Prostate gland (tissue), 2 donors: ENCODE results near the gene SCCPDH. TPM values are rescaled to one million over a fixed set of nuclear protein-coding genes. Genes with fewer than 3 reads are reported as not detected.

Experiments
- DNase-seq: peaks from one replicate; pipeline ENCODE4 v3.0.0-alpha.2; 2019; ENCODE audit warnings: low spot score
- H3K27ac ChIP-seq, 2 donors: fragments of 200-600 bp; sonication (generic); 2 replicates each; pipeline ENCODE4 v1.5.1; 2017 to 2019
- H3K27me3 ChIP-seq: fragments of 200-600 bp; sonication (generic); replicated peaks from 2 replicates; pipeline ENCODE4 v1.5.1; 2019; ENCODE audit not compliant: insufficient read depth
- H3K36me3 ChIP-seq, 2 donors: fragments of 200-600 bp; sonication (generic); 1 replicate in 1 of 2; 2 replicates in 1 of 2; pipeline versions ENCODE4 v1.5.1 to v1.8.1; 2017 to 2019
- H3K4me1 ChIP-seq: fragments of 200-600 bp; sonication (generic); replicated peaks from 2 replicates; pipeline ENCODE4 v1.5.1; 2019
- H3K4me3 ChIP-seq, 2 donors: fragments of 200-600 bp; sonication (generic); 2 replicates each; pipeline ENCODE4 v1.5.1; 2017 to 2019
- H3K9me3 ChIP-seq: fragments of 200-600 bp; sonication (generic); 2 replicates; pipeline ENCODE4 v1.5.1; 2017
- CTCF ChIP-seq, 4 experiments: fragments of 200-600 bp in 2 of 4; fragments of 450-650 bp in 2 of 4; sonication (generic) in 2 of 4; IDR thresholded peaks; 1 replicate in 3 of 4; 2 replicates in 1 of 4; pipeline ENCODE4 v1.5.1; 2016 to 2019; ENCODE audit warnings: antibody characterized with exemption in 4 of 4, mild to moderate bottlenecking in 2 of 4, moderate library complexity in 2 of 4
- POLR2A ChIP-seq: fragments of 450-650 bp; IDR thresholded peaks from one replicate; pipeline ENCODE4 v1.6.1; 2016; ENCODE audit warnings: antibody characterized with exemption, mild to moderate bottlenecking
- POLR2AphosphoS5 ChIP-seq: sonication (generic); formaldehyde crosslinking; IDR thresholded peaks from one replicate; pipeline ENCODE4 v1.6.1; 2017; ENCODE audit warnings: antibody characterized with exemption
- WGBS: methylation state at CpG from one replicate; pipeline ENCODE4 v1.1.5; 2018; 5-methylcytosine and 5-hydroxymethylcytosine counted together
- intact Hi-C: fragments of 100-400 bp; cut with DNase I; formaldehyde crosslinking; loops from one replicate; pipeline ENCODE4 v1.14.2; 2022
- total RNA-seq, 2 donors: library from RNA; depleted of rRNA; stranded (reverse); fragments of >200 nt; gene quantifications; one replicate each; pipeline ENCODE4 v1.1.0, GENCODE V29; 2016

The SCCPDH gene
- total RNA-seq, 2 donors from 2014 or later, result 49.6 to 67.4 TPM

GRCh38 chr1:246695666-246696065, 28.5 kb upstream of the SCCPDH start:
- no peak overlapping the region for H3K4me3 ChIP-seq
- H3K27me3 ChIP-seq, result no peaks in the 10 kb centered on the region
- H3K36me3 ChIP-seq, result no peaks in the 10 kb centered on the region
- H3K9me3 ChIP-seq, result no peaks in the 10 kb centered on the region
- DNase-seq, result no peak
- over 99% methylated on average over 5 of the region's 5 CpGs for WGBS
- no peaks in the 10 kb centered on the region for H3K4me1 ChIP-seq
- H3K27ac ChIP-seq, result no peak overlapping the region
- TF ChIP-seq POLR2A (no peak), POLR2AphosphoS5 (no peak), CTCF (IDR thresholded peaks at IDR 0.05) (no peak)
- intact Hi-C loops, result loop anchor here (5.0 kb wide), 1 partner anchor 188 kb away; the partner anchor contains the start of gene SMYD3

- intact Hi-C loops, result loop anchor here (5.0 kb wide), 1 partner anchor 191 kb away; the partner anchor contains the start of gene SMYD3
- no peak for DNase-seq
- TF ChIP-seq CTCF (IDR thresholded peaks at IDR 0.05) (no peak), POLR2A (no peak), POLR2AphosphoS5 (no peak)
- Histone ChIP-seq H3K4me3 (peak overlapping the region in 1 of 2 donors; percentile 18), H3K4me1 (no peaks in the 10 kb centered on the region), H3K9me3 (no peaks in the 10 kb centered on the region), H3K27me3 (no peaks in the 10 kb centered on the region), H3K27ac (peak overlapping the region in 1 of 2 donors; percentile 30), H3K36me3 (no peaks in the 10 kb centered on the region)
- WGBS, result 81% methylated on average over 8 of the region's 8 CpGs
Measured at GRCh38 chr1:246698466-246699094, 25.6 kb upstream of the SCCPDH start.

- intact Hi-C loops, result loop anchor here (5.0 kb wide), 1 partner anchor 192 kb away; the partner anchor contains the start of gene SMYD3
- Histone ChIP-seq H3K27ac (peak overlapping the region in 1 of 2 donors; percentile 30), H3K9me3 (no peaks in the 10 kb centered on the region), H3K4me1 (no peaks in the 10 kb centered on the region), H3K4me3 (peak overlapping the region in 1 of 2 donors; percentile 18), H3K36me3 (no peaks in the 10 kb centered on the region), H3K27me3 (no peaks in the 10 kb centered on the region)
- WGBS, result 7% methylated on average over 18 of the region's 18 CpGs
- TF ChIP-seq POLR2AphosphoS5, result peak; percentile 66
- no peak for TF ChIP-seq POLR2A
- TF ChIP-seq CTCF (IDR thresholded peaks at IDR 0.05), result peak; percentile 58 to 81 (median 78)
- DNase-seq, result peak; percentile 84
Measured at GRCh38 chr1:246699095-246699735, 25.0 kb upstream of the SCCPDH start.

- H3K9me3 ChIP-seq, result no peaks in the 10 kb centered on the region
- H3K27ac ChIP-seq, result no peak overlapping the region
- WGBS, result 47% methylated on average over 8 of the region's 8 CpGs
- intact Hi-C loops, result no loop called here
- TF ChIP-seq POLR2AphosphoS5, result no peak
- TF ChIP-seq CTCF (IDR thresholded peaks at IDR 0.05), result no peak
- TF ChIP-seq POLR2A, result no peak
- no peaks in the 10 kb centered on the region for H3K4me1 ChIP-seq
- no peak for DNase-seq
- H3K27me3 ChIP-seq, result no peaks in the 10 kb centered on the region
- H3K36me3 ChIP-seq, result no peaks in the 10 kb centered on the region
- no peak overlapping the region for H3K4me3 ChIP-seq
Measured at GRCh38 chr1:246703581-246703980, 20.6 kb upstream of the SCCPDH start.
